ENCODE data around the gene APBA3. TPM values are rescaled to one million over a fixed set of nuclear protein-coding genes. Genes with fewer than 3 reads are reported as not detected.

APBA3 gene
- total and polyA plus RNA-seq, 2 experiments from 2014 or later: 17.2 to 31.8 TPM

GRCh38 chr19:3768015-3768747 lies 6.7 kb upstream of the APBA3 start (continued):
- TF ChIP-seq ZNF462 (CRISPR knock-in tag; IDR thresholded peaks at IDR 0.05) (no peak), ETS1 (IDR thresholded peaks at IDR 0.05) (no peak), CTCF (conservative IDR thresholded peaks at IDR 0.05; ENCODE audit: low read depth in 2 of 2) (no peak), EZH2phosphoT487 (IDR thresholded peaks at IDR 0.05; ENCODE audit: unreplicated experiment) (no peak), STAT1 (IDR thresholded peaks at IDR 0.05; ENCODE audit: unreplicated experiment) (no peak), ZNF331 (CRISPR knock-in tag; IDR thresholded peaks at IDR 0.05; ENCODE audit: low read depth) (no peak)

All from GM23338 (cell line).